ENCODE measurements around the gene SERPIND1.
"Not testable (repeated sequence)": the region's sequence is repeated elsewhere in the genome, so short reads cannot be mapped to it uniquely, and the experiment has no call there.

Gene SERPIND1

DNA sequence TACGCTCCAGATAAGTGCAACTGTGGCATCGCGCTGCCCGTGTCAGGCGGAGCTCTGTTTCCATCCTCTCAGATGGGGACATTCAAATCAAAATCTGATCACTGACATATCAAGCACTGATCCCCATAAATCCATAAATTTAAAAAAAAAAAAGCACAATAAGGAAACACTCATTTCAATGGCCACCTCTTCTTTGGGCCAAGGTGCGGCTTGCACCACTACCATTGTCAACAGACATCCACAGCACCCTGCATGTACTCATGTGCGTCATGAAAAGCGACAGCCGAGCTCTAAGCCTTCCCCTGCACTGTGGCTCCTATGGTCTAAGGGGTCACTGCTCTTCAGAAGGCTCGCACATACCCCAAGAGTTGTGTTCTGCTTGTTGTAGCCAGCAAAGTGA is 26.7 kb upstream of the SERPIND1 start:
- DNase-seq = no peak

- DNase-seq = no peak
Observed at GRCh38 chr22:20748082-20748481, 25.8 kb upstream of the SERPIND1 start.

GRCh38 chr22:20748731-20749428 is 25.0 kb upstream of the SERPIND1 start:
- DNase-seq = no peak

DNA sequence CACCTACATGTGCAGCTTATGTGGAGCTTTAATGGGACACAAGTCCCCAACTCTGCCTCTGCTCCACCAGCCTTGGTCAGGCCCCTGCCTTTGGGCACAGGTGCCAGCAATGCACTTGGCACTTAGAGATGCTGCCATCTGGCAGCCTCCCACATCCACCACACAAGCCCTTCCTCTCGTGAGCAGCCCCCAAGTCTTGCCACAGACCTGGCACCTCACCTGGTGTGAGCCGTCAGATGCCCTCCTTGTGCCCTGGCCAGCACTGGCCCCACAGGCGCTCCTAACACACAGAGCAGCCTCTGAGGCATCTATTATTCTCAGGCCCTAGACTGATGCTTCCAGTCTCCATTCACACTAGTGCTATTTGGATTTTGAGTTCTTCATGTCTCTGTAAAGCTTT is 24.5 kb upstream of the SERPIND1 start:
- DNase-seq = no peak

DNA sequence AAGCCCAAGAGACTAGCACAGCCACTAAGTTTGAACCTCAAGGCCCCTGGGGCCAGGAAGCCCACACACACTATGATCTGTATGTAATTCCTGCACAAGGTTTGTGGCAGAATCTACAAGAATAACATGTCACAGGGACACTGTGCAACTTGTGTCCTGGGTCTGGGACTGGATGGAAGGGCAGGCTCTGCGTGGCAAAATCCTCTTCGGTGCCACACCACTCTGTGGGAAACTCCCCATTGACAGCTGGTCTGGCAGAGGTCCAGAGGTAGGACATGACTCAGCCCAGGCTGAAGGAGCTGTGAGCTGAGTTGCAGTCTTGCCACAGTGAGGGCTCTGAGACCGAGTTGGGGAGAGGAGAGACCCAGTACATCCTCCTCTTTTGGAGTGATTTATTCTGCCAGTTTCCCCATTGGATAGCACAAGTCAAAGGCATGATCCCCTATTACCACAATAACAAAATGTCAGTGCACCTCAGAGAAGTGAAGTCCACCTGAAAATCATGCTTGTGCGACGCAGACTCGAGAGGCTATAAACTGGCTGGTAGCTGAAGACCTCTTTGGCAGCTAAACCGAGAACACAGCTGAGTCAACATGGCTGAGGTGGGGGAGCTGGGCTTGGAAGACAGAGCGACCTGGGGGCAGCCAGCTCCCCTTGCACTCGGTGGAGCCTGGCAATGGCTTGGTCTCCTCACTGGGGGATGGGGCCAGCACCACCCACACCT is 23.3 kb upstream of the SERPIND1 start:
- no peak for DNase-seq

DNA sequence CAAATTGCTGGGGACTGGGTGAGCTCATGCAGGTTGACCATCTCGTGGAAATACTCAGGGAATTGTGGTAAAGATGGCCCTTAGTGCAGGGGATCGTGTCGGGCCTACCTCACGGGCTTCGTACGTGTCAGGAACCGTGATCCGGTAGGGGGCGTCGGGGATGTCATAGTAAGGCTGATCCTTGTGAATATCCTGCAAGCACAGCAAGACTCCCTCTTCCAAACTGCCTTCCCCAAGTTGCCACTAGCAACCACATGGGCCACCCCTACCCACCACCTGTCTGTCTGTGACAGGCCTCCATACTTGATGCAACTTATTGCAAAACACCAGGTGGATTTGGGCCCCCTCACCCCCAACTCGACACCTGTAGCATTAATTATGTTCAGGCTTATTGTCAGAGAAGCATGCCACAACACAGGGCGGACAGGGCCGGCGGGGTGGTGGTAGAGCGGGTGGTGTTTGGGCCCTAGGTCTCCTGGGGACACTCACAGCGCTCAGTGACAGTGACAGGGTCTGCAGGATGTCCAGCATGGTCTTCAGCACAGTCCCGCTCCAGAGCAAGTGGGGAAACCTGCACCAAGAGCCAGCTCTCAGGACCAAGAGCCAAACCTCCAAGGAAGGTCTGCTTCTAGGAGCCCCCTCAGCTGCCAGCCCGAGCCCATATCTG is 22.6 kb upstream of the SERPIND1 start:
- no peak for DNase-seq

- DNase-seq = no peak
Observed at GRCh38 chr22:20752104-20752741, 21.7 kb upstream of the SERPIND1 start.

GRCh38 chr22:20752873-20753272 is 21.0 kb upstream of the SERPIND1 start:
- DNase-seq = no peak

DNA sequence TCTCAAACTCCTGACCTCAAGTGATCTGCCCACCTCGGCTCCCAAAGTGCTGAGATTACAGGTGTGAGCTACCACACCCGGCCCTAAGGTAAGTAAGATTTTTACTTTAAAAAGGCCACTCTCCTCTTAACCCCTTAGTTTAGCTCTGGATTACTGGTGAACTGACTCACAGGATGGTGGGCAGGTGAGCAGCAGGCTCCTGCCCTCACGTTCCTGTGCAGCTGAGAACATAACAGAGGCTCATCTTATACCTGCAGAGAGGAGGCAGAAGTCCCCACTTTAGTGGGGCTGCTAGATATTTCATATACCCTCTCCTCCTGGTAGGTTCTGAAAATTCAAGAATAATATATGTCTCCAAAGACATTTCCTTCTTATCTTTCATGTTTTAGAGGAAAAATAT is 17.1 kb upstream of the SERPIND1 start:
- no peak for DNase-seq

GRCh38 chr22:20758688-20759087 is 15.2 kb upstream of the SERPIND1 start:
- no peak for DNase-seq

DNA sequence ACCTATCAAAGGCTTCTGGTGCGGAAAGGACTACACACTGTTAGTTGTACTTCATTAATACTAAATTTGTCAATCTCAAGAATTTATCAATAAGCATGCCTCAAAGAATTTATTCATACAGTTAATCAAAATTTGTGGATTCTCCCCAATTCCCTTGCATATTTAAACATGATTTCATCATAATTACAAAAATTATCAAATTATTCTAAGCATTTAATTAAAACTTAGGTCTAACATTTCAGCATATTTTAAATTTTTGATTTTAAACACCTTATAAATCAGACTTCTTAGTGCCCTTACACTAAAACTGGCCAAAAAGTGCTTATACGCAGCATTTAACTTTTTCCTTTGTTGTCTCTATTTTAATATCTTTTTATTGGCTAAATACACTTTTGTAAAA is 13.8 kb upstream of the SERPIND1 start:
- no peak for DNase-seq

DNA sequence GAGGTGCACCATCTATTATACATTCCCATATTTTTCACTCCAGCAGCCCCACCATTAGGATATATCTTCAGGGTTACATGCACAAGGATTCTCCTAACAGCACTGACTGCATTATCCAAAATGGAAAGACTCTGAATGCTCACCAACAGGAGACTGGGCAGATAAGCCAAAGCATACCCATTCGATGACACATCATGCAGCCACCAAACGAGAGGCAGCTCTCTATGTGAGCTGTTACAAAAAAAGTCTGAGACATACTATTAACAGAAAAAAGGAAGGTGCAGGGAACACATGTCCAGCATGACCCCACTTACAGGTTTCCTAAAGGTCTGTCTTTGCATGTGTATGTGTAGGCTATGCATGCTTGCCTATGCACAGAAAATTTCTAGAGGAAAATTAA is 12.4 kb upstream of the SERPIND1 start:
- no peak for DNase-seq

DNA sequence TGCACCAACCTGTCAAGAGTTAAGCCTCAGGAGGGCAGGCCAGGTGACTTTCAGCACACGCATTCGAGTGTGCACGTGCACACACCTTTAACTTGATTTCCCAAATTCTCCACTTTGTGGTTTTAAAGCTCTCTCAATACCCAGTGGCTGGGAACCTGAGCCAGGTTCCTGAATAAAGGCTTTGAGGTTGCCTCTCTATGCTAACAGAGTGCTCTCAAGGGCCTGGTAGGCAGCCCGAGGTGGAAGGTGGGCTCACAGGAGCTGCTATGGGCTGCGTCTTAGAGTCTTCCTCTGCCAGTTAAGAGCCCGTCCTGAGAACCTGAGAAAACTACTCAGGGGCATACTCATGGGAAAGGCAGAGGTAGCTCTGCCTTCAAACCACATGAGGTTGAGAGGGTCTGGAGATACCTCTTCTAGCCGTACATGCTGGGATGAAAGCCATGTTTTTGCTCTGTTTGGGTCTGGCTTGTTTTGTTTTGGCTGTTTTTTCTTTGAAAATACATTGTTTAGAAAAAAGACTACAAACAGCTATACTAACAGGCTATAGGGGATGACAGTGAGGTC is 11.6 kb upstream of the SERPIND1 start:
- no peak for DNase-seq

DNA sequence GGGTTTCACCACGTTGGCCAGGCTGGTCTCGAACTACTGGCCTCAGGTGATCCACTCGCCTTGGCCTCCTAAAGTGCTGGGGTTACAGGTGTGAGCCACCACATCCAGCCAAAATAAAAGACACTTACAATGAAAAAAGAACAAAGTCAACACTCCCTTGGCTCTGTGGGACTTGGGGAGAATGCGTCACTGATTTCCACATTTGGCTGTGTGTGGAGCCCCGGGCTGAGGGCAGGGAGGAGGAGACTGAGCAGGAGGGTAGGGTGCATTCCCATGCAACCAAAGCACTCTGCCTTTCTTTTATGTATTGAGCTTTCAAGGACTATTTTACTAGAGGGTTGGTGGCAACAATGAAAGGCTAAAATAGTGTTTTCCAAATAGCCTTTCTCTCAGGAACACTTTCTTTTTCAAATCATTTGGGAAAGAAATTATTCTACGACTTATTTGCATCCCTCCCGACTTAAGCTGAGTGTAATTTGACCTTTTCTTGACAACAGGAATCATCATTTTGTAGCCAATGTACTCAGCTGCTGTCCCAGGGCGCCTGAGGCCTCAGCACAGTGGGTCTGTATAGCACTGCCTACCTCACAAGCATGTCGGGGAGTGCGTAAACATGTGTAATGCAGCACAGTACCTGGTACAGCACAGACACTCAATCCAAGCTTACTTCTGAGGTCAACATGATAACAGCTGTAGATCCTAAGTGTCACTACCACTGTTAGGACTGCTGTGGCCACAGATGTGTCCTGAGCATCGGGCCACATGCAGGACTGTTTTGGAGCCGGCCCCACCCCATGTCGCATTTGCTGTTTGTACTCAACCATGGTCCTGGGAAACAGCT is 10.1 kb upstream of the SERPIND1 start:
- no peak for DNase-seq

- no peak for DNase-seq
Observed at GRCh38 chr22:20764471-20764720, 9.5 kb upstream of the SERPIND1 start.

GRCh38 chr22:20764729-20765128 is 9.2 kb upstream of the SERPIND1 start:
- no peak for DNase-seq

DNA sequence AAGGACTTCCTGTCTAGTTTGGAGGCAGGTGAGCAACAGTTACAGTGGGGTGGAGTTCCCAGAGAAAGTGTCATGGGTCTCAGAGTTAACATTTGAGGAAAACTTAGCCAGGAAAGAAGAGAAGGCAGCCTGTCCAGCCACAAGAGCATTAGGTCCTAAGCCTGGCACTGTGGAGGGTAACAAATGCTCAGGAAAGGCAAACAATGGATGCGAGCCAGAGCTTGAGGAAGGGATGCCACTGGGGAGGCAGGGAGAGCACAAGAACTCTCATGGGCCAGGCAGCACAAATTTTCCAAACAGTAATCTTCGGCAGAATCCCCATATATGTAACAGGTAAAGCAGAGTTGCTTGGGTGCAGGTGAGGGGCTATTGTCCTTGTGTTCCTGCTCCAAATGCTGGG is 8.0 kb upstream of the SERPIND1 start:
- no peak for DNase-seq

- DNase-seq = no peak
Observed at GRCh38 chr22:20766530-20766929, 7.4 kb upstream of the SERPIND1 start.

DNA sequence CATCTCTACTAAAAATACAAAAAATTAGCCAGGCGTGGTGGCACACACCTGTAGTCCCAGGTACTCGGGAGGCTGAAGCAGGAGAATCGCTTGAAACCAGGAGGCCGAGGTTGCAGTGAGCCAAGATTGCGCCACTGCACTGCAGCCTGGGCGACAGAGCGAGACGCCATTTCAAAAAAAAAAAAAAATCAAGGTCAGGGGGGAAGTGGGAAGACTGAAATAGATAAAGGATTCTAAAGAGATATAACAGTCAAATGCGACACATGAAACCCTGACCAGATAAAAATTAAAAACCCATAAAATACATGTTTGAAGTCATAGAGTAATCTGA is 4.5 kb upstream of the SERPIND1 start:
- not testable (repeated sequence) for DNase-seq

GRCh38 chr22:20771918-20772625 is 1.8 kb upstream of the SERPIND1 start:
- no peak for DNase-seq

DNA sequence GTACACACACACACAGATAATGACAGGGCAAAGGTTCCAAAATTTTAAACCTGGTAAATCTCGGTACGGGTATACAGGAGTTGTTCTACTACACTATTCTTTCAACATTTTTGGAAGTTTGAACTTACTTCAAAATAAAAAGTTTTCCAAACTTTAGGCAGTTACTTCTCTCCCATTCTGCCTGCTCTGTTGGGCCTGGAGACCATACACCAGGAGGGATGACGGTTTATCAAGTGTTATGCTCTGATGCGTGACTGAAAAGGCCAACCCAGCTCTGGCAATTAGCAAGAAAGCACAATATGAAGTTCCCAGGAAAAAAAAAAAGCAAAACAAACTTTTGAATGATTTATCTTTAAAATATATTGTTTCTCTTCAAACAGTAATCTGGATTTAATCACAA is 969 bp downstream of the SERPIND1 start:
- no peak for DNase-seq

GRCh38 chr22:20775342-20775895 is 1.5 kb downstream of the SERPIND1 start:
- no peak for DNase-seq

All from activated T-cell treated with anti-CD3 and anti-CD28 coated beads, Interleukin-2, amount 50 U/mL, for 1 hour (primary cell).